ENCODE data around the gene CMTM3. TPM values are rescaled to one million over a fixed set of nuclear protein-coding genes. Genes with fewer than 3 reads are reported as not detected.
"Not testable (repeated sequence)": the region's sequence is repeated elsewhere in the genome, so short reads cannot be mapped to it uniquely, and the experiment has no call there.

The CMTM3 gene
- total RNA-seq, 2 donors from 2014 or later: 82.4 to 90.6 TPM

DNA sequence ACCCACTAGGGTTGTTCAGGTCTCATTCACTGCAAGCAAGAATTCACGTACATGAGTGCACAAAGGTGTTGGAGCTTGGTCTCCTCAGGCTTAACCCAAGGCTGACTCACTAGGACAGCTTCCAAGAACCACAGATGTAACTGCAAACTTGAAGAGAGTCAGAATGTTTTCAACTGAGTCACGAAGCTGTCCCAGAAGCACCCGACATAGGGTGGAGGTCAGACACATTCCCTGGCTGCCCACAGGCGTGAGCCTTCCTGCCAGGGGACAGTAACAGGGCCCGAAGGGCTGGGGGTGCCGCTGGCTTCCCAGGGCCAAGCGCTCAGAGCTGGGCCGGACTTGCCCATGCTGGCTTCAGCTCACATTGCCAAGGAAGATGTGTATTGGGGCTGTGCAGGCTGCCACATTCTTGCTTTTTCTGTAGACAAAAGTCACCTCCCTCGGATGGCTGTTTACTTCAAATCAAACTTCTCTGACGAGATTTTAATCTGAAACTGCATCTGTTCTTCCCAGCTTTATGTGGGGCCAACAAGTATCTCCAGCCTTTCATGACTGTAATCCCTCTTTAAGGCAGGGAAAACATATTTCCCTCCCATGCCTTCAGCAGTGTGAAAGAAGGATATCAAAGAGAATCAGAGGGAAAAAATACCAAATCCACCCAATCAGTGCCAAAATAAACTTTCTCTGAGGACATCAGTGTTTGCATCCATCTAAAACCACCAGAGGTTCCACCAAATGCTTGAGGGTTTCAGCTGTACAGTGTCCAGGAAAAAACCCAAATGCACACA lies 14.3 kb downstream of the CMTM3 start:
- Mint-ChIP-seq H3K27me3 (ENCODE audit: low read depth) (no peaks in the 10 kb centered on the region), H3K9me3 (no peaks in the 10 kb centered on the region)

DNA sequence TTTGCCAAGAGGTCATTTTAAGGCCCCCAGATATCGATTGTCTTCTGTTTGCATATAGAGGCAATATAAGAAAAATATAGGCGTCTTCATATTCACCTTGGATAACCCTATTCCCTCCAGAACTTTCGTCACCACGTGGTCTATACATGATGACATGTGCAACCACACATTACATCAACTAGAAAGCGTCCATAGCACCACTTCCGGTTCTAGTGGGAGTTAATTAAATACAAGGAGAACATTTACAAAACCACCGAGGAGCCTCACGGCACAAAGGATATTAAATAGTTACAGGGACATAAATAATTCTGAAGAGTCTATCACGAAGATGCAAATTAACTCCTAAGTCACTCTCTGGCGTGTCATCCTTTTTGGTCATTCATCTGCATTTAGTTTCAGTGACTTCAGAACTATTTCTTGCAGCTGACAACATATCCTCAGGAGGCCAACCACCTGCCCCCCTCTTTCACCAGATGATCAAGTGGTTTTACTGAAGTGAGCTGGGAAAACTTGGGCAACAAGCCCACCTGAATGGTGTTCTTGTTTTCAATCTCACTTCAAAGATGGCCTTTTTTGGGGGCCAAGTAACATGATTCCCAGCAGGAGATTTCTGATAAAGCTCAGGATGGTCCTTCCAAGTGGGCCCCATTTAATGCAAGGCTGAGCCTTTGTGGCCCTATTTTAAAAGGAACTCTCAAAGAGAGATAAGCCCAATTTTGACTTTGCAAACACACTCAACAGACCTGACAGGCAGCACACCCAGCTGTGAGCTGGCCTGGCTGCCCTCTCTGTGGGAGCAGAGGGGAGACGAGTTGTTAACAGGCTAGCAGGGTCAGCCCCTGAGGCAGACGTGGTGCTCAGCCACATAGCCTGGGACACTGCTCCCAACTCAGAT lies 15.3 kb downstream of the CMTM3 start:
- no peaks in the 10 kb centered on the region for H3K4me1 Mint-ChIP-seq (ENCODE audit: low read depth)
- no peak for ATAC-seq (replicated peaks in 1 of 2)
- H3K4me3 Mint-ChIP-seq: no peak overlapping the region
- no peaks in the 10 kb centered on the region for H3K36me3 Mint-ChIP-seq (ENCODE audit: insufficient read depth in 2 of 2)
- peak overlapping the region; percentile 21 for H3K27ac Mint-ChIP-seq
- no peak for DNase-seq
- no peaks in the 10 kb centered on the region for H3K27me3 Mint-ChIP-seq (ENCODE audit: low read depth)
- no peaks in the 10 kb centered on the region for H3K9me3 Mint-ChIP-seq

More for the DNA sequence above, 14.3 kb downstream of the CMTM3 start:
- no peak for DNase-seq
- H3K36me3 Mint-ChIP-seq (ENCODE audit: insufficient read depth in 2 of 2): no peaks in the 10 kb centered on the region
- H3K4me3 Mint-ChIP-seq: no peak overlapping the region
- H3K27ac Mint-ChIP-seq: no peak overlapping the region
- no peaks in the 10 kb centered on the region for H3K4me1 Mint-ChIP-seq (ENCODE audit: low read depth)
- ATAC-seq (replicated peaks in 1 of 2): peak; percentile 20 to 60

GRCh38 chr16:66620429-66620795 lies 15.9 kb downstream of the CMTM3 start:
- no peak overlapping the region for H3K4me3 Mint-ChIP-seq
- ATAC-seq (replicated peaks in 1 of 2): no peak

GRCh38 chr16:66621973-66622372 lies 17.5 kb downstream of the CMTM3 start:
- no peak overlapping the region for H3K27ac Mint-ChIP-seq
- H3K27me3 Mint-ChIP-seq (ENCODE audit: low read depth): no peaks in the 10 kb centered on the region
- H3K36me3 Mint-ChIP-seq (ENCODE audit: insufficient read depth in 2 of 2): no peaks in the 10 kb centered on the region
- H3K9me3 Mint-ChIP-seq: no peaks in the 10 kb centered on the region
- DNase-seq (no peak), ATAC-seq (replicated peaks in 1 of 2) (no peak)
- H3K4me3 Mint-ChIP-seq: no peak overlapping the region
- H3K4me1 Mint-ChIP-seq (ENCODE audit: low read depth): no peaks in the 10 kb centered on the region

More at GRCh38 chr16:66620429-66620795, 15.9 kb downstream of the CMTM3 start:
- Mint-ChIP-seq H3K27me3 (ENCODE audit: low read depth) (no peaks in the 10 kb centered on the region), H3K4me1 (ENCODE audit: low read depth) (no peaks in the 10 kb centered on the region), H3K27ac (no peak overlapping the region), H3K36me3 (ENCODE audit: insufficient read depth in 2 of 2) (no peaks in the 10 kb centered on the region), H3K9me3 (no peaks in the 10 kb centered on the region)
- no peak for DNase-seq

GRCh38 chr16:66622863-66623262 lies 18.4 kb downstream of the CMTM3 start:
- Mint-ChIP-seq H3K9me3 (no peaks in the 10 kb centered on the region), H3K36me3 (ENCODE audit: insufficient read depth in 2 of 2) (no peaks in the 10 kb centered on the region), H3K27me3 (ENCODE audit: low read depth) (no peaks in the 10 kb centered on the region), H3K27ac (no peak overlapping the region), H3K4me3 (no peak overlapping the region), H3K4me1 (ENCODE audit: low read depth) (no peaks in the 10 kb centered on the region)
- DNase-seq (no peak), ATAC-seq (replicated peaks in 1 of 2) (no peak)

DNA sequence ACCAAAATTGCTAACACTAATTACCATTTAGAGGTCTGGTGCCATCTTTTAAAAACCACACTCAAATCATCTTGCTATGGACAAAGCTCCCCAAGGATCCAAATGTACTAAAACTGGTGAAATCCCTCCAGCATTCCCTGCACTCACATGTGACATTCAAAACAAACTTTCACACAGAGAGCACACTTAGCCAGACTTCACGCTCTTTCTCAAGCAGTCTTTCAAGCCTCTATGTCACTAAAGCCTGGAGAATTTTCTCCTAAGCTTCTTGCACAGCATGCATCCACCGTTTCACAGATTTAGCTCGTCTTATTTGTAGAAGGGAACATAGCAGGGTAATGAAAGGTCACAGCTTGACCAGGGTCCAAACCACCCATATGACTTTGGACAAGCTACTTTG lies 19.3 kb downstream of the CMTM3 start:
- Mint-ChIP-seq H3K4me1 (ENCODE audit: low read depth) (no peaks in the 10 kb centered on the region), H3K36me3 (ENCODE audit: insufficient read depth in 2 of 2) (no peaks in the 10 kb centered on the region), H3K4me3 (no peak overlapping the region), H3K27me3 (ENCODE audit: low read depth) (no peaks in the 10 kb centered on the region), H3K27ac (no peak overlapping the region), H3K9me3 (no peaks in the 10 kb centered on the region)
- DNase-seq (no peak), ATAC-seq (replicated peaks in 1 of 2) (no peak)

- H3K4me3 Mint-ChIP-seq; H3K27ac Mint-ChIP-seq; ATAC-seq (replicated peaks in 1 of 2); H3K36me3 Mint-ChIP-seq (ENCODE audit: insufficient read depth in 2 of 2); H3K27me3 Mint-ChIP-seq (ENCODE audit: low read depth); DNase-seq; H3K9me3 Mint-ChIP-seq; H3K4me1 Mint-ChIP-seq (ENCODE audit: low read depth): not testable (repeated sequence)
Measured at GRCh38 chr16:66627611-66628378, 23.3 kb downstream of the CMTM3 start.

GRCh38 chr16:66629856-66630255 lies 25.4 kb downstream of the CMTM3 start:
- Mint-ChIP-seq H3K27ac (no peak overlapping the region), H3K4me3 (no peak overlapping the region), H3K9me3 (no peaks in the 10 kb centered on the region), H3K4me1 (ENCODE audit: low read depth) (no peaks in the 10 kb centered on the region), H3K27me3 (ENCODE audit: low read depth) (no peaks in the 10 kb centered on the region), H3K36me3 (ENCODE audit: insufficient read depth in 2 of 2) (no peaks in the 10 kb centered on the region)
- DNase-seq: no peak
- no peak for ATAC-seq (replicated peaks in 1 of 2)

DNA sequence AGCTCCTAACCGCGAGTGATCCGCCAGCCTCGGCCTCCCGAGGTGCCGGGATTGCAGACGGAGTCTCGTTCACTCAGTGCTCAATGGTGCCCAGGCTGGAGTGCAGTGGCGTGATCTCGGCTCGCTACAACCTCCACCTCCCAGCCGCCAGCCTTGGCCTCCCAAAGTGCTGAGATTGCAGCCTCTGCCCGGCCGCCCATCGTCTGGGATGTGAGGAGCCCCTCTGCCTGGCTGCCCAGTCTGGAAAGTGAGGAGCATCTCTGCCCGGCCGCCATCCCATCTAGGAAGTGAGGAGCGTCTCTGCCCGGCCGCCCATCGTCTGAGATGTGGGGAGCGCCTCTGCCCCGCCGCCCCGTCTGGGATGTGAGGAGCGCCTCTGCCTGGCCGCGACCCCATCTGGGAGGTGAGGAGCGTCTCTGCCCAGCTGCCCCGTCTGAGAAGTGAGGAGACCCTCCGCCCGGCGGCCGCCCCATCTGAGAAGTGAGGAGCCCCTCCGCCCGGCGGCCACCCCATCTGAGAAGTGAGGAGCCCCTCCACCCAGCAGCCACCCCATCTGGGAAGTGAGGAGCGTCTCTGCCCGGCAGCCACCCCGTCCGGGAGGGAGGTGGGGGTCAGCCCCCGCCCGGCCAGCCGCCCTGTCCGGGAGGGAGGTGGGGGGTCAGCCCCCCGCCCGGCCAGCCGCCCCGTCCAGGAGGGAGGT lies 26.2 kb downstream of the CMTM3 start:
- DNase-seq; ATAC-seq (replicated peaks in 1 of 2); H3K4me1 Mint-ChIP-seq (ENCODE audit: low read depth); H3K36me3 Mint-ChIP-seq (ENCODE audit: insufficient read depth in 2 of 2); H3K9me3 Mint-ChIP-seq; H3K27ac Mint-ChIP-seq; H3K4me3 Mint-ChIP-seq; H3K27me3 Mint-ChIP-seq (ENCODE audit: low read depth): not testable (repeated sequence)

- H3K36me3 Mint-ChIP-seq (ENCODE audit: insufficient read depth in 2 of 2); DNase-seq; H3K9me3 Mint-ChIP-seq; H3K27ac Mint-ChIP-seq; H3K4me3 Mint-ChIP-seq; H3K4me1 Mint-ChIP-seq (ENCODE audit: low read depth); H3K27me3 Mint-ChIP-seq (ENCODE audit: low read depth); ATAC-seq (replicated peaks in 1 of 2): not testable (repeated sequence)
Measured at GRCh38 chr16:66631558-66631957, 27.1 kb downstream of the CMTM3 start.

- Mint-ChIP-seq H3K4me1 (ENCODE audit: low read depth) (no peaks in the 10 kb centered on the region), H3K27ac (no peak overlapping the region), H3K36me3 (ENCODE audit: insufficient read depth in 2 of 2) (no peaks in the 10 kb centered on the region), H3K27me3 (ENCODE audit: low read depth) (no peaks in the 10 kb centered on the region), H3K4me3 (no peak overlapping the region), H3K9me3 (no peaks in the 10 kb centered on the region)
- DNase-seq (no peak), ATAC-seq (replicated peaks in 1 of 2) (no peak)
Measured at GRCh38 chr16:66634527-66635196, 30.2 kb downstream of the CMTM3 start.

DNA sequence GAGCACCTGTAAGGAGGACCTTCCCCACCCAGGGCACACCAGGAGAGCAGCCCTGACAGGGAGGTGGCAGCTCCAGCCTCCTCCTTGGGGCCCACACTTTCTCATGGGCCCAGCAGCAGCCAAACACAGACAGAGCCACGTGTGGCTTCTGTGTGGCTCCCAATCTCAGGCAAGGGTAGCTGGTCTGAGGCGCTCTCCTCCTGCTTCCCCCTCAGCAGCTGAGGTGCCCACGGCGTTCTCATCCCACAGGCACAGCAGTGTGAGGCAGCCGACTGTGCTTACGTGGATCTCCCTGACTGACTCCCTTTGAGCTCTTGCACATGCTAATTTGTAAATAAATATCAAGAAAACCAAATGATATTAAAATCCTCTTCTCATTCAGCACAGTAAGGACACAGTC lies 30.9 kb downstream of the CMTM3 start:
- H3K36me3 Mint-ChIP-seq (ENCODE audit: insufficient read depth in 2 of 2): no peaks in the 10 kb centered on the region

More for the DNA sequence above, 30.9 kb downstream of the CMTM3 start:
- Mint-ChIP-seq H3K27me3 (ENCODE audit: low read depth) (no peaks in the 10 kb centered on the region), H3K4me1 (ENCODE audit: low read depth) (no peaks in the 10 kb centered on the region), H3K27ac (no peak overlapping the region), H3K9me3 (no peaks in the 10 kb centered on the region), H3K4me3 (no peak overlapping the region)
- ATAC-seq (replicated peaks in 1 of 2) (no peak), DNase-seq (no peak)

Measured in activated T-cell treated with anti-CD3 and anti-CD28 coated beads, Interleukin-2, amount 50 U/mL, for 72 hours (primary cell).